Heart left ventricle (tissue), 13 donors: Measurements from ENCODE around the gene ZNF148.

Experiments used
- CTCF ChIP-seq, 12 donors: fragments of 200-600 bp; sonication (generic) in 4 of 12; IDR thresholded peaks; one replicate each; pipeline versions ENCODE4 v1.5.0 to v1.8.0; 2018 to 2022; ENCODE audit warnings: antibody characterized with exemption in 12 of 12, mild to moderate bottlenecking in 5 of 12
- POLR2A ChIP-seq, 2 donors: fragments of 450-650 bp; IDR thresholded peaks; one replicate each; pipeline ENCODE4 v1.6.1; 2017; ENCODE audit warnings: antibody characterized with exemption in 2 of 2, mild to moderate bottlenecking in 2 of 2, moderate library complexity in 2 of 2
- donor health status: ischemic (EF 13 %, LVEDD 7.1; RV severe dilation, severe dysfunction).
- donor health status: DM: no; HTN: yes; CAD: no.
- donor health status: DM: no; HTN: no; CAD: no.
- donor health status: ischemic (EF 25% LVEDD 6.9; RV normal size, moderate dysfunction).
- donor health status: ischemic (EF 25% LVEDD 5.7; RV mildly dilated, moderate dysfunction).
- donor health status: ischemic (EF 35%, LVEDD 5.7; RV mildly dilated, moderate dysfunction).
- donor health status: nonischemic (EF 11% LVEDD 7.7; RV severe dilation, severe dysfunction).
- donor health status: DM: yes; HTN: yes; CAD: no.
- donor health status: PGD.
- donor health status: ischemic (EF 29% LVEDD 5.4; RV normal size, mild dysfunction).
- donor health status: nonischemic (EF 23%, LVEDD 6.1; RV moderate dilation, normal function).

DNA sequence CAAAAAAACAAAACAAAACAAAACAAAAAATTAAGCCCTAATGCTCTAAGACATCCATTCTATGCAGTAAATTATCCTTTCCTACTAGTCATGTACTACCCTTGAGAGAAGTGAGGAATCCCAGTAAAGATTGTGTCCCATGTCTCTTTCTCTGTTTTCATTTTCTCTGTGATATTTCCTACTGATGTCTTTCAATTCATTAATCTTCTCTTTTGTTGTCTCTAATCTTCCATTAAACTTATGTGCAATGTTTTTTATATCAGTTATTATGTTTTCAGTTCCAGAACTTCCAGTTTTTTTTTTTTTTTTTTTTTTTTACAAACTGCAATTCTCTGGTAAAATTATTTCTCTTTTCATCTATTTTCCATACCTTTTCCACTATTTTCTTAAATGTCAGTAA lies 118.5 kb downstream of the ZNF148 start:
- TF ChIP-seq CTCF (IDR thresholded peaks at IDR 0.05) (no peak), POLR2A (IDR thresholded peaks at IDR 0.05) (no peak)
